Measurements from ENCODE around the gene TFIP11. TPM values are rescaled to one million over a fixed set of nuclear protein-coding genes. Genes with fewer than 3 reads are reported as not detected.

TFIP11 gene
- total RNA-seq, 1 donor from 2014 or later, result 11.6 TPM

GRCh38 chr22:26547426-26547825, 35.2 kb upstream of the TFIP11 start:
- peaks cover 0 to 4% of the 10 kb centered on the region in 2 donors for H3K36me3 ChIP-seq
- peaks cover 3 to 5% of the 10 kb centered on the region in 2 donors for H3K4me1 ChIP-seq
- H3K9me3 ChIP-seq, result no peaks in the 10 kb centered on the region
- TF ChIP-seq CTCF (IDR thresholded peaks at IDR 0.05), result no peak
- H3K27me3 ChIP-seq, result no peaks in the 10 kb centered on the region
- intact Hi-C loops (cut with DNase I), result no loop called here
- H3K27ac ChIP-seq, result no peak overlapping the region
- DNase-seq (ENCODE audit: low spot score in 2 of 2), result no peak
- no peak overlapping the region for H3K4me3 ChIP-seq

DNA sequence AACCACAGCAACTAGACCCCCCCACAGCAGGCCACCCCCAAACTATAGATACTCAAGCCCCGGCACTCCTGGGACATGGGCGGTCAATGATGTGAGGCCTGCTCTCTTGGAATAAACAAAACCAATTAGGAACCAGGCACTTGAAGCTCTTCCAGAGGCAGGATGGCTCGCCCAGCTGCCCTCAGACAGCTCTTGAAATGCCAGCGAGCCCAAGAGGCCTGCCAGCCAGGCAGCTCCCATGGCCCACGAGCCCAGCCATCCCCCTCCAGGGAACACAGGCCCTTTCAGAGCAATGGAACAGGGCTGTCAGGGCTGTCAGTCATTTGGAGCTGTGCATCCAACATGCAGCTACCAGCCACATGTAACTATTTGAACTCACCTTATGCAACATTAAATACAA, 34.0 kb upstream of the TFIP11 start:
- peaks cover 3 to 8% of the 10 kb centered on the region in 2 donors for H3K36me3 ChIP-seq
- TF ChIP-seq CTCF (IDR thresholded peaks at IDR 0.05), result no peak
- no peak for DNase-seq (ENCODE audit: low spot score in 2 of 2)
- no peak overlapping the region for H3K4me3 ChIP-seq
- no peak overlapping the region for H3K27ac ChIP-seq
- intact Hi-C loops (cut with DNase I), result no loop called here
- H3K4me1 ChIP-seq, result peaks cover 1 to 5% of the 10 kb centered on the region in 2 donors
- no peaks in the 10 kb centered on the region for H3K9me3 ChIP-seq
- H3K27me3 ChIP-seq, result no peaks in the 10 kb centered on the region

- H3K27ac ChIP-seq, result no peak overlapping the region
- H3K9me3 ChIP-seq, result no peaks in the 10 kb centered on the region
- no peak overlapping the region for H3K4me3 ChIP-seq
- DNase-seq (ENCODE audit: low spot score in 2 of 2), result no peak
- H3K36me3 ChIP-seq, result peaks cover 8 to 12% of the 10 kb centered on the region in 2 donors
- H3K27me3 ChIP-seq, result no peaks in the 10 kb centered on the region
- no peak for TF ChIP-seq CTCF (IDR thresholded peaks at IDR 0.05)
- H3K4me1 ChIP-seq, result peaks cover 0 to 1% of the 10 kb centered on the region in 2 donors
- intact Hi-C loops (cut with DNase I), result no loop called here
Observed at GRCh38 chr22:26545827-26546226, 33.6 kb upstream of the TFIP11 start.

- no peak overlapping the region for H3K27ac ChIP-seq
- peaks cover 8 to 17% of the 10 kb centered on the region in 2 donors for H3K36me3 ChIP-seq
- no peak overlapping the region for H3K4me3 ChIP-seq
- DNase-seq (ENCODE audit: low spot score in 2 of 2), result no peak
- no peak for TF ChIP-seq CTCF (IDR thresholded peaks at IDR 0.05)
- no peaks in the 10 kb centered on the region for H3K9me3 ChIP-seq
- no peaks in the 10 kb centered on the region for H3K4me1 ChIP-seq
- no peaks in the 10 kb centered on the region for H3K27me3 ChIP-seq
- intact Hi-C loops (cut with DNase I), result no loop called here
Observed at GRCh38 chr22:26545385-26545784, 33.1 kb upstream of the TFIP11 start.

DNA sequence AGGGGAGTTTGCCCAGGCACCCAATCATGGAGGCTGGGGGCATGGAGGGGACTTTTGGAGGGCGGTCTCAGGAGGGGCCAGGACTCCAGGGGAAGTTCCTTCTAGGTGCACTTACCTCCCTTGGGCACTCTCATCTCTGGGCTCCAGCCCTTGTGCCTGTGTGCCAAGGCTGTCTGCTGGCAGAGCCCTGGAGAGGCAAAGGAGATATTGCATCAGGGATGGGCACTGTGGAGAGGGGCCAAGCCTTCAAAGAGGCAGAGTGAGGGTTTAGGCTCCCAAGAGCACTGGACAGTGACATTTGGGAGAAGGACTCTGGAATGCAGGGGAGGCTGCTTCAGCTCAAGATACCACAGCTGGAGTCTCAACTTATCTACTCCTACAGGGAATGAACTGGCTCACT, 32.2 kb upstream of the TFIP11 start:
- H3K9me3 ChIP-seq, result no peaks in the 10 kb centered on the region
- H3K4me1 ChIP-seq, result no peaks in the 10 kb centered on the region
- H3K27ac ChIP-seq, result no peak overlapping the region
- no peak for DNase-seq (ENCODE audit: low spot score in 2 of 2)
- peaks cover 11 to 20% of the 10 kb centered on the region in 2 donors for H3K36me3 ChIP-seq
- no peak overlapping the region for H3K4me3 ChIP-seq
- intact Hi-C loops (cut with DNase I), result no loop called here
- no peaks in the 10 kb centered on the region for H3K27me3 ChIP-seq
- TF ChIP-seq CTCF (IDR thresholded peaks at IDR 0.05), result no peak

DNA sequence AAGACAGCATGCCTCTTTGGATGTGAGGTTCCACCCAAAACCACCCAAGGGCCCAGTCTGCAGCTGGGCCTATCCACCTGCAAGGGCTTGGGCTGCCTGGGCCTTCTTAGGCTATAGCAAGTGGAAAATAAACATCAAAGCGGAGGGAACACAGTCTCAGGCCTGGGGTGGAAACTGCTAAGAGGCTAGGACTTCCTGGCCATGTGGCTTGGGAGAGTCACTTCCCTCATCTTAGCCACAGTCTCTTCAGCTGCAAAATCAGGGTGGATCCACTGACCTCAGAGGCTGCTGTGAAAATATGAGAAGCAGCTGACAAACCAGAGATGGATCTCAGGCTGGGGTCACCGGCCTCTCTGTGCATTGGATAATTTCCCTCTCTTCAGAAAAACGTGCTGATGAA, 30.6 kb upstream of the TFIP11 start:
- Histone ChIP-seq H3K36me3 (peaks cover 14 to 25% of the 10 kb centered on the region in 2 donors), H3K4me1 (no peaks in the 10 kb centered on the region), H3K27ac (no peak overlapping the region), H3K9me3 (no peaks in the 10 kb centered on the region), H3K4me3 (no peak overlapping the region), H3K27me3 (no peaks in the 10 kb centered on the region)
- no peak for DNase-seq (ENCODE audit: low spot score in 2 of 2)
- intact Hi-C loops (cut with DNase I), result no loop called here
- no peak for TF ChIP-seq CTCF (IDR thresholded peaks at IDR 0.05)
